Mesothelial cell of epicardium (in vitro differentiated cells): ENCODE measurements around the gene DPP6. TPM values are rescaled to one million over a fixed set of nuclear protein-coding genes. Genes with fewer than 3 reads are reported as not detected.

ENCODE experiments used
- DNase-seq, 2 experiments: peaks; one replicate each; pipeline ENCODE4 v3.0.0; 2021; ENCODE audit warnings: low spot score in 2 of 2; ENCODE audit not compliant: unreplicated experiment in 2 of 2
- H3K27ac Mint-ChIP-seq: 2 replicates; pipeline ENCODE4 v1.8.0; 2021; ENCODE audit warnings: mixed read lengths
- H3K27me3 Mint-ChIP-seq: 2 replicates; pipeline ENCODE4 v1.8.0; 2021; ENCODE audit warnings: low read depth, mixed read lengths
- H3K36me3 Mint-ChIP-seq: 2 replicates; pipeline ENCODE4 v1.8.0; 2021; ENCODE audit warnings: mixed read lengths
- H3K4me1 Mint-ChIP-seq: 2 replicates; pipeline ENCODE4 v1.8.0; 2021; ENCODE audit warnings: mixed read lengths
- H3K4me3 Mint-ChIP-seq: 2 replicates; pipeline ENCODE4 v1.8.0; 2021; ENCODE audit warnings: mild to moderate bottlenecking, moderate library complexity, mixed read lengths
- H3K9me3 Mint-ChIP-seq: 2 replicates; pipeline ENCODE4 v1.8.0; 2021; ENCODE audit warnings: mixed read lengths
- total RNA-seq: library from RNA; stranded (reverse); gene quantifications from 3 replicates; pipeline ENCODE4 v1.2.1, GENCODE V29; 2021
- TF ChIP-seq, protein P1 (sequence below): fragments of 200-600 bp; sonication (generic); IDR thresholded peaks from one replicate; pipeline ENCODE4 v1.5.0; 2021; ENCODE audit warnings: antibody characterized with exemption; ENCODE audit not compliant: unreplicated experiment

Gene DPP6
- total RNA-seq, 1 donor from 2014 or later = 0.09 TPM

- TF ChIP-seq, protein P1, sequence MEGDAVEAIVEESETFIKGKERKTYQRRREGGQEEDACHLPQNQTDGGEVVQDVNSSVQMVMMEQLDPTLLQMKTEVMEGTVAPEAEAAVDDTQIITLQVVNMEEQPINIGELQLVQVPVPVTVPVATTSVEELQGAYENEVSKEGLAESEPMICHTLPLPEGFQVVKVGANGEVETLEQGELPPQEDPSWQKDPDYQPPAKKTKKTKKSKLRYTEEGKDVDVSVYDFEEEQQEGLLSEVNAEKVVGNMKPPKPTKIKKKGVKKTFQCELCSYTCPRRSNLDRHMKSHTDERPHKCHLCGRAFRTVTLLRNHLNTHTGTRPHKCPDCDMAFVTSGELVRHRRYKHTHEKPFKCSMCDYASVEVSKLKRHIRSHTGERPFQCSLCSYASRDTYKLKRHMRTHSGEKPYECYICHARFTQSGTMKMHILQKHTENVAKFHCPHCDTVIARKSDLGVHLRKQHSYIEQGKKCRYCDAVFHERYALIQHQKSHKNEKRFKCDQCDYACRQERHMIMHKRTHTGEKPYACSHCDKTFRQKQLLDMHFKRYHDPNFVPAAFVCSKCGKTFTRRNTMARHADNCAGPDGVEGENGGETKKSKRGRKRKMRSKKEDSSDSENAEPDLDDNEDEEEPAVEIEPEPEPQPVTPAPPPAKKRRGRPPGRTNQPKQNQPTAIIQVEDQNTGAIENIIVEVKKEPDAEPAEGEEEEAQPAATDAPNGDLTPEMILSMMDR = no peak
- H3K4me1 Mint-ChIP-seq = no peaks in the 10 kb centered on the region
- no peaks in the 10 kb centered on the region for H3K36me3 Mint-ChIP-seq
- H3K27ac Mint-ChIP-seq = no peak overlapping the region
- H3K4me3 Mint-ChIP-seq = no peak overlapping the region
- DNase-seq = no peak
- H3K9me3 Mint-ChIP-seq = no peaks in the 10 kb centered on the region
- H3K27me3 Mint-ChIP-seq = no peaks in the 10 kb centered on the region
These were observed 272.0 kb downstream of the DPP6 start for GRCh38 chr7:154324196-154324595.

DNA sequence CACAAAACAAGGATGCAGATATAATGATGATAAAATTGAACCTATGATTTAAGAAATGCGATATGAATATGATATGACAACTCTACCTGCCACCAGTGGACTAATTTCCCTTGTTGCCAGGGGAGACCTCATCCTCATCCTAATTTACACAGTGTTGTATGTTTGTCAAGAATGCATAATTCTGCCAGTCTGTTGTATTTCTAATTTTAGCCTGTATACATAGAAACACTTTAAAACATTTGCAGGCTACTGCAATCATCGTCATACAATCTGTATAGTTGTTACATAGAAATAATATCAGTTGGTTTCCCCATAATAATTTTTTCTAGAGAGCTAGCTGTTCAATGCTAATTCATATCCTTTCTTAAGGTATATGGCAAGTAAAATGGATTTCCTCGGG lies 274.2 kb downstream of the DPP6 start:
- no peaks in the 10 kb centered on the region for H3K9me3 Mint-ChIP-seq
- H3K36me3 Mint-ChIP-seq = no peaks in the 10 kb centered on the region
- no peaks in the 10 kb centered on the region for H3K27me3 Mint-ChIP-seq
- H3K4me3 Mint-ChIP-seq = no peak overlapping the region
- TF ChIP-seq, protein P1 = no peak
- no peaks in the 10 kb centered on the region for H3K4me1 Mint-ChIP-seq
- no peak overlapping the region for H3K27ac Mint-ChIP-seq
- DNase-seq = no peak

DNA sequence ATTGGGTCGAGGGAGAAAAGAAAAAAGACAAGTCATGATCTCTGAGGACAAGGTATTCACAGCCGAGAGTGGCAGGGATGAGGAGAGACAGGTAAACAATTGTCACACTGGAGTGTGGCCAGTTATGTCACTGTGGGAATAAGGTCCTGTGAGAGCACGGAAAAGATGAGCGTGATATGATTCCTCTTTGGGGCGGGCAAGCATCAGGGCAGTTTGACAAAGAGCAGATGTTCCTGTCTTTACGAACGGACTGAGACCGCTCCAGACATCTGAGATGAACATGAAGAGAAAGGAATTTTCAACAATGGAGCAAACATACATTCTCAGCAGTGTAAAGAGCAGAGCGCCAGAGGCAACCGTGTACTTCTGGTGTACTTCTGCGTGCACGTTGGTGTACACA lies 278.1 kb downstream of the DPP6 start:
- Mint-ChIP-seq H3K27ac (no peak overlapping the region), H3K27me3 (no peaks in the 10 kb centered on the region), H3K4me3 (no peak overlapping the region), H3K36me3 (no peaks in the 10 kb centered on the region), H3K4me1 (no peaks in the 10 kb centered on the region), H3K9me3 (no peaks in the 10 kb centered on the region)
- TF ChIP-seq, protein P1 = no peak
- DNase-seq = no peak

DNA sequence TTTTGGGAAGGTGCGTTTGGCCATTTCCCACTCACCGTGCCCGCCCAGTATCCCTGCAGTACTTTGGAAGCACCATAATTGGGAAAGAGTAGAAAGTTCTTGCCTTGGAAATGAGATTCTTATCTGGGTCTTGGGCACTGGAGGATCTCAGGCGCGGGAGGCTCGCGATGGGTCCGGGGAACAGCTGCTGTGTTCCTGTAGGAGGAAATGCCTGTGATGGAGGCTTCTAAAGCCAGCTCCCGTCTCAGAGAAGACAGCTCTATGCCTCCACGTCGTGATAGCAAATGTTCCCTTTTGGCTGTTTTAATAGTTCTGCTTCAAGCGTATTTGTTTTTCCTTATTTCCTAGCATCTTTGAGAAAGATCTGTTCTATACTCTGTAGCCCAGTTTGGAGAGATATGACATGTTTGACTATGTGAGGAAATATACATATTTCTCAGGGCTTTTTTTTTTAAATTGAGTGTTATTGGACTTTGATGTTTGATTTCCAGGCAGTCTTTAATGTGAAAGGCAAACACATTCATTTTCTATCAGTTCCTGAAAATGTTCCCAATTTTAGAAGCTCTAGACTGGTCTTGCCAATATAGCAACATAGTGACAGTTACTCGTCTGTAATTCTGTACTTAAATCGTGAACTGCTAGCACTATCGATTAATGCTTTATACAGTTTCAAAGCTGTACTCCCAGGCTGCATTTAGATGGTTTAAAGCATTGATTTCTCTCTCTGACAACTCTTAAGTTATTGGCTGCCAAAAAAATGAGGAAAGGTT lies 280.8 kb downstream of the DPP6 start:
- no peak for DNase-seq
- Mint-ChIP-seq H3K27ac (no peak overlapping the region), H3K27me3 (peaks cover 2% of the 10 kb centered on the region), H3K36me3 (no peaks in the 10 kb centered on the region), H3K4me1 (no peaks in the 10 kb centered on the region), H3K9me3 (no peaks in the 10 kb centered on the region), H3K4me3 (no peak overlapping the region)
- TF ChIP-seq, protein P1 = no peak

DNA sequence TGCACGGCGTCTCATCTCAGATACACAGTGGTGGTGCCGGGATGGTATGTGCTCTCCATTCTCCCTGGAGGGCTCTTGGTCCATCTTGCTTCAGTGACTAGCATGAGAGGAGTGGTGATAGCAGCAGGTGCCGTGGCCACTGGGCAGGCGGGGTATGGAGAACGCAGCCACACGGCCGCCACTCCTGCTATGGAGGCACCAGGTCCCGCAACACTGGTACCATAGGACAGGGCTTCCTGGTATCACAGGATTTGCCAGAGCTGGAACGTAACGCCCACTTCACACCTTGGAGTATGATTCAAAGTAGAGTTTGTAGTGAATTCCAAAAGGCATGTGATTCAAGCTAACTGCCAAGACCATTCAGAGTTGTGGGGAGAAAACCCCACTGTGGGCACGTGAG lies 284.1 kb downstream of the DPP6 start:
- H3K9me3 Mint-ChIP-seq = no peaks in the 10 kb centered on the region
- no peak for DNase-seq

More for the DNA sequence above, 284.1 kb downstream of the DPP6 start:
- TF ChIP-seq, protein P1 = no peak
- Mint-ChIP-seq H3K27me3 (peaks cover 2% of the 10 kb centered on the region), H3K4me3 (no peak overlapping the region), H3K4me1 (no peaks in the 10 kb centered on the region), H3K36me3 (no peaks in the 10 kb centered on the region), H3K27ac (no peak overlapping the region)
